Measurements from ENCODE around the gene ENTPD2. TPM values are rescaled to one million over a fixed set of nuclear protein-coding genes. Genes with fewer than 3 reads are reported as not detected.

ENTPD2 gene
- total RNA-seq, 2 donors from 2014 or later: 0.41 to 0.67 TPM

- DNase-seq (ENCODE audit: low spot score): no peak
- H3K27me3 ChIP-seq: no peaks in the 10 kb centered on the region
Observed at GRCh38 chr9:137015976-137016375, 37.9 kb downstream of the ENTPD2 start.

GRCh38 chr9:137015540-137015930 is 38.3 kb downstream of the ENTPD2 start:
- no peaks in the 10 kb centered on the region for H3K9me3 ChIP-seq
- H3K27me3 ChIP-seq: no peaks in the 10 kb centered on the region
- H3K4me1 ChIP-seq: no peaks in the 10 kb centered on the region
- H3K27ac ChIP-seq: no peak overlapping the region
- DNase-seq (ENCODE audit: low spot score): no peak
- H3K36me3 ChIP-seq: peaks cover 45% of the 10 kb centered on the region
- no peak for TF ChIP-seq CTCF (IDR thresholded peaks at IDR 0.05)
- H3K4me3 ChIP-seq: no peak overlapping the region

More at GRCh38 chr9:137015976-137016375, 37.9 kb downstream of the ENTPD2 start:
- H3K9me3 ChIP-seq: no peaks in the 10 kb centered on the region
- H3K4me3 ChIP-seq: no peak overlapping the region
- no peaks in the 10 kb centered on the region for H3K4me1 ChIP-seq
- TF ChIP-seq CTCF (IDR thresholded peaks at IDR 0.05): no peak
- peaks cover 45% of the 10 kb centered on the region for H3K36me3 ChIP-seq
- H3K27ac ChIP-seq: no peak overlapping the region

GRCh38 chr9:137014776-137015539 is 38.9 kb downstream of the ENTPD2 start:
- no peak overlapping the region for H3K4me3 ChIP-seq
- peaks cover 47% of the 10 kb centered on the region for H3K36me3 ChIP-seq

GRCh38 chr9:137014166-137014565 is 39.7 kb downstream of the ENTPD2 start:
- TF ChIP-seq CTCF (IDR thresholded peaks at IDR 0.05): no peak
- no peak for DNase-seq (ENCODE audit: low spot score)
- peaks cover 55% of the 10 kb centered on the region for H3K36me3 ChIP-seq
- H3K4me3 ChIP-seq: no peak overlapping the region
- H3K9me3 ChIP-seq: no peaks in the 10 kb centered on the region
- no peaks in the 10 kb centered on the region for H3K4me1 ChIP-seq
- H3K27ac ChIP-seq: no peak overlapping the region
- H3K27me3 ChIP-seq: no peaks in the 10 kb centered on the region

More at GRCh38 chr9:137014776-137015539, 38.9 kb downstream of the ENTPD2 start:
- no peaks in the 10 kb centered on the region for H3K27me3 ChIP-seq
- no peak for DNase-seq (ENCODE audit: low spot score)
- TF ChIP-seq CTCF (IDR thresholded peaks at IDR 0.05): no peak
- H3K27ac ChIP-seq: no peak overlapping the region
- no peaks in the 10 kb centered on the region for H3K9me3 ChIP-seq
- no peaks in the 10 kb centered on the region for H3K4me1 ChIP-seq

GRCh38 chr9:137013571-137013940 is 40.3 kb downstream of the ENTPD2 start:
- Histone ChIP-seq H3K4me3 (no peak overlapping the region), H3K9me3 (no peaks in the 10 kb centered on the region), H3K4me1 (no peaks in the 10 kb centered on the region), H3K36me3 (peaks cover 57% of the 10 kb centered on the region), H3K27me3 (no peaks in the 10 kb centered on the region), H3K27ac (no peak overlapping the region)
- no peak for TF ChIP-seq CTCF (IDR thresholded peaks at IDR 0.05)
- DNase-seq (ENCODE audit: low spot score): no peak

All from right atrium auricular region (tissue), 2 donors.